Uterus (tissue), 4 donors: ENCODE measurements around the gene PIGN. TPM values are rescaled to one million over a fixed set of nuclear protein-coding genes. Genes with fewer than 3 reads are reported as not detected.

Experiments used
- DNase-seq, 2 donors: peaks; one replicate each; pipeline ENCODE4 v3.0.0-alpha.2; 2019 to 2020
- H3K27ac ChIP-seq, 2 donors: fragments of 200-600 bp; sonication (generic); 1 replicate in 1 of 2; 2 replicates in 1 of 2; pipeline ENCODE4 v1.5.1; 2016 to 2018
- H3K27me3 ChIP-seq, 2 donors: fragments of 200-600 bp; sonication (generic); one replicate each; pipeline ENCODE4 v1.5.1; 2018 to 2019; ENCODE audit warnings: control low read depth in 1 of 2
- H3K36me3 ChIP-seq, 2 donors: fragments of 200-600 bp; sonication (generic); one replicate each; pipeline ENCODE4 v1.5.1; 2019; ENCODE audit warnings: control low read depth in 1 of 2
- H3K4me1 ChIP-seq, 2 donors: fragments of 200-600 bp; sonication (generic); one replicate each; pipeline ENCODE4 v1.5.1; 2018 to 2019; ENCODE audit warnings: control low read depth in 1 of 2
- H3K4me3 ChIP-seq, 2 donors: fragments of 200-600 bp; sonication (generic); 1 replicate in 1 of 2; 2 replicates in 1 of 2; pipeline ENCODE4 v1.5.1; 2018 to 2019; ENCODE audit warnings: mild to moderate bottlenecking in 1 of 2
- H3K9me3 ChIP-seq, 2 donors: fragments of 200-600 bp; sonication (generic); one replicate each; pipeline ENCODE4 v1.5.1; 2019; ENCODE audit warnings: control low read depth in 1 of 2
- POLR2A ChIP-seq, 2 donors: fragments of 450-650 bp; IDR thresholded peaks; one replicate each; pipeline ENCODE4 v1.6.1; 2016; ENCODE audit warnings: antibody characterized with exemption in 2 of 2, mild to moderate bottlenecking in 1 of 2, moderate library complexity in 1 of 2
- intact Hi-C: fragments of 100-400 bp; cut with DNase I; formaldehyde crosslinking; loops from one replicate; pipeline ENCODE4 v1.15.1; 2023; ENCODE audit warnings: low total_unique reads
- total RNA-seq, 4 donors: library from RNA; depleted of rRNA in 3 of 4; stranded (reverse); fragments of >200 nt in 3 of 4; gene quantifications; one replicate each; pipeline versions ENCODE4 v1.1.0 to v1.2.4, GENCODE V29; 2014 to 2023
- TF ChIP-seq, protein P1 (sequence below), 4 experiments: fragments of 200-600 bp in 2 of 4; fragments of 450-650 bp in 2 of 4; sonication (generic) in 2 of 4; IDR thresholded peaks; one replicate each; pipeline ENCODE4 v1.5.1; 2016 to 2019; ENCODE audit warnings: antibody characterized with exemption in 4 of 4, mild to moderate bottlenecking in 2 of 4, moderate library complexity in 1 of 4
- donor health status: DM: yes; HTN: yes; CAD: no.

PIGN gene
- total RNA-seq, 4 donors from 2014 or later = 11.5 to 86.7 (median 30.2) TPM

DNA sequence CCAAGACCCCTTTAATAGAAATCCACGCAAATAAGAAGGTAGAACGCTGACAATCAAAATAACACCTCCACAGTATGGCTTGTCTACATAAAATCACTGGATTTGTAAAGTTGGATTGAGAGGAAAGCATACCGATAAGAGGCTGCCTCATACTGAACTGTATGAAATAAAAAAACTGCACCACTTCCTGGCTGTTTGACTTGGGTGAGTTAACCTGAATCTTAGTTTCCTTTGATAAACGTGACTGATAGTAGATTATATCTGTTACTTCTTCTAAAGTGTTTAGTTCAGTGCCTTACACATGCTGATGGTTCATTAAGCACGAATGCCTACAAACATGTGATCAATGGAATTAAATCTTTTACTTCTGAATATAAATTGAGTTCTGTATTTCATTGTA lies 153.6 kb downstream of the PIGN start:
- H3K4me1 ChIP-seq = peaks cover 0 to 4% of the 10 kb centered on the region in 2 donors
- intact Hi-C loops = loop anchor here (10.0 kb wide), 1 partner anchor 138 kb away; the partner anchor contains the start of gene RNF152
- TF ChIP-seq POLR2A (IDR thresholded peaks at IDR 0.05) = no peak
- TF ChIP-seq, protein P1, sequence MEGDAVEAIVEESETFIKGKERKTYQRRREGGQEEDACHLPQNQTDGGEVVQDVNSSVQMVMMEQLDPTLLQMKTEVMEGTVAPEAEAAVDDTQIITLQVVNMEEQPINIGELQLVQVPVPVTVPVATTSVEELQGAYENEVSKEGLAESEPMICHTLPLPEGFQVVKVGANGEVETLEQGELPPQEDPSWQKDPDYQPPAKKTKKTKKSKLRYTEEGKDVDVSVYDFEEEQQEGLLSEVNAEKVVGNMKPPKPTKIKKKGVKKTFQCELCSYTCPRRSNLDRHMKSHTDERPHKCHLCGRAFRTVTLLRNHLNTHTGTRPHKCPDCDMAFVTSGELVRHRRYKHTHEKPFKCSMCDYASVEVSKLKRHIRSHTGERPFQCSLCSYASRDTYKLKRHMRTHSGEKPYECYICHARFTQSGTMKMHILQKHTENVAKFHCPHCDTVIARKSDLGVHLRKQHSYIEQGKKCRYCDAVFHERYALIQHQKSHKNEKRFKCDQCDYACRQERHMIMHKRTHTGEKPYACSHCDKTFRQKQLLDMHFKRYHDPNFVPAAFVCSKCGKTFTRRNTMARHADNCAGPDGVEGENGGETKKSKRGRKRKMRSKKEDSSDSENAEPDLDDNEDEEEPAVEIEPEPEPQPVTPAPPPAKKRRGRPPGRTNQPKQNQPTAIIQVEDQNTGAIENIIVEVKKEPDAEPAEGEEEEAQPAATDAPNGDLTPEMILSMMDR (IDR thresholded peaks at IDR 0.05) = no peak
- H3K4me3 ChIP-seq = no peak overlapping the region
- H3K36me3 ChIP-seq = no peaks in the 10 kb centered on the region
- H3K9me3 ChIP-seq = no peaks in the 10 kb centered on the region
- H3K27me3 ChIP-seq = no peaks in the 10 kb centered on the region
- DNase-seq = no peak
- H3K27ac ChIP-seq = no peak overlapping the region

DNA sequence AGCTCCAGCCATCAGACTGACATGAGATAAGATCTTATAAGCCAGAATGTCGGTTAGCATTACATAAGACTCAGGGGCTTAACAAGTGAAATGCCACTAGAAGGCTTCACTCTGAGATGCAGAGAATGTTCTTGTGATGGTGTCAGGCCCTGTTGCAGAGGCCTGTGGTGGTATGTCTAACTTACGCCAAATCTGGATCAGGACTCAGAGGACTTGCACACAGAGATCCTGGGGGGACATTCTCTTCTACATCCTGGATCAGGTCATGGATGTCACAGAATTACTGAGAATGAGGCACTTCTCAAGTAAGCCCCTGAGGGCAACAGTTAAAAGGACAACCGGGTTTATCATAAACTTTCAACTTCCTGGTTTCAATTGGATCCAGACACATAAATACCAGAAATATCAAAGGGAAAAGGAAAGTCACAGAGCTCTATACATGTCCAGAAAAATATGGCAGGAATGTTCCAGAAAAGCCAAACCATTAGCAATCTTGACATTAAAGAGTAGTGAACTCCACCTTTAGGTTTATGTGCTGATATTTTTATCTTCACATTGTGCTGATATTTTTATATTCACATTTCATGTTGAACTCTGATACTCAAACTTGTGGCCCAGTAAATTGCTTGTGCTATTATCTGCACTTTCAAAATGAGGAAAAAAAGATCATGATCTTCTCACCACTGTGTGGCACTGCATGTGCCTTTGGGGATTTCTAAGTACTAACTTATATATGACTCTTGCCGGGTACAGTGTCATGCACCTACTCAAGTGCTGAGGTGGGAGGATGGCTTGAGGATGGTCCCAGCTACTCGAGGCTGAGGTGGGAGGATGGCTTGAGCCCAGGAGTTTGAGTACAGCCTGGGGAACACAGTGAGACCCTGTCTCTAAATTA lies 156.5 kb downstream of the PIGN start:
- no peak for DNase-seq
- Histone ChIP-seq H3K9me3 (no peaks in the 10 kb centered on the region), H3K27me3 (no peaks in the 10 kb centered on the region), H3K27ac (no peak overlapping the region), H3K36me3 (no peaks in the 10 kb centered on the region), H3K4me3 (no peak overlapping the region), H3K4me1 (no peaks in the 10 kb centered on the region)
- intact Hi-C loops = loop anchor here (10.0 kb wide), 1 partner anchor 136 kb away; the partner anchor contains the start of gene RNF152
- no peak for TF ChIP-seq POLR2A (IDR thresholded peaks at IDR 0.05)
- TF ChIP-seq, protein P1 (IDR thresholded peaks at IDR 0.05) = no peak

DNA sequence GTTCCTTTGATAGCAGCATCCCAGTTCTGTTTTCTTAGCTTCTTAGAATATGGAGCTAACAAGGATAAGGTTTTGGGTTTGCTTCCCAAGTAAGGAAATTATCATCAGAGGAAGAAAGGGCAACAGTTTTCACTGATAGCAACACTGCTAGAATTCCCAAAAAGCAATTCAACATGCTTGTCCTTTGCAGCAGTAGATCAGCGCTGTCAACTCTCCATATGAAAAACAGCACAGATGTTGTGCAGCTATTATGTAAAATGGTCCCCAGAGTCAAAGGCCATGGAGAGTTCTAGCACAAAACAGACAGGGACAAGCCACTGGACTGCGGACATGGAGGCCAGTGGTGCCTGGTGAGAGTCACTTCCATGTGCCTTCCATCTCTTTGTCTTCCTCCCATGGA lies 158.1 kb downstream of the PIGN start:
- no peaks in the 10 kb centered on the region for H3K27me3 ChIP-seq
- H3K9me3 ChIP-seq = no peaks in the 10 kb centered on the region
- no peak for TF ChIP-seq POLR2A (IDR thresholded peaks at IDR 0.05)
- TF ChIP-seq, protein P1 (IDR thresholded peaks at IDR 0.05) = no peak
- no peaks in the 10 kb centered on the region for H3K36me3 ChIP-seq
- H3K4me1 ChIP-seq = no peaks in the 10 kb centered on the region
- no peak overlapping the region for H3K27ac ChIP-seq
- intact Hi-C loops = no loop called here
- DNase-seq = no peak
- no peak overlapping the region for H3K4me3 ChIP-seq

DNA sequence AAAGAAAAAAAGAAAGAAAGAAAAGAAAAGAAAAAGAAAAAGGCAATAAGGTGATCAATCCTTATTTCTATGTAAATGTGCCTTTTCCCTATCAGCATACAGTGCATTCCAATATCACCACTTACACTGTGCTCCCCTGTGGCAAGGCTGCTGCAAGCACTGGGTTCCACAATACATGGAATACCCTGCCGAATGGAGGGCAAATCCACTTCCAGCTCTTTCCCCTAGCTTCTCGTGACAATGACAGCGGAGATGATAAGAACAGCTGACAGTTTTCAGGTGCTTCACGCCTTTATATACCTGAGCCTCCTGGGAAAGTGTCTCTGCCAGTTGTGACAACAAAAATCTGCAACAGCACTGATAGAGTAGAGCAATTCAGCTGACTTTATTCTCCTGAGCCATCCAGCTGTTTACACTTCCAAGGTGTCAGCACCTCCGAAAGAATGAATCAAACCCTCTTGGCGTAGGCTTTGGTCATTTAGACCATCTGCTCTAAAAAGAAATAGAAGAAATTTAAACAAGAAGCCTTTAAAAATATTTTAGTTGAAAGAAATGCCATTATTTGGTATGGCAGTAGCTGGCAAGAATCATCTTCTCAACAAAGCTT lies 158.8 kb downstream of the PIGN start:
- no peak for TF ChIP-seq POLR2A (IDR thresholded peaks at IDR 0.05)
- TF ChIP-seq, protein P1 (IDR thresholded peaks at IDR 0.05) = no peak
- H3K4me3 ChIP-seq = no peak overlapping the region
- no peaks in the 10 kb centered on the region for H3K4me1 ChIP-seq
- intact Hi-C loops = no loop called here
- no peaks in the 10 kb centered on the region for H3K27me3 ChIP-seq
- no peak for DNase-seq
- H3K9me3 ChIP-seq = no peaks in the 10 kb centered on the region
- no peak overlapping the region for H3K27ac ChIP-seq
- H3K36me3 ChIP-seq = no peaks in the 10 kb centered on the region

DNA sequence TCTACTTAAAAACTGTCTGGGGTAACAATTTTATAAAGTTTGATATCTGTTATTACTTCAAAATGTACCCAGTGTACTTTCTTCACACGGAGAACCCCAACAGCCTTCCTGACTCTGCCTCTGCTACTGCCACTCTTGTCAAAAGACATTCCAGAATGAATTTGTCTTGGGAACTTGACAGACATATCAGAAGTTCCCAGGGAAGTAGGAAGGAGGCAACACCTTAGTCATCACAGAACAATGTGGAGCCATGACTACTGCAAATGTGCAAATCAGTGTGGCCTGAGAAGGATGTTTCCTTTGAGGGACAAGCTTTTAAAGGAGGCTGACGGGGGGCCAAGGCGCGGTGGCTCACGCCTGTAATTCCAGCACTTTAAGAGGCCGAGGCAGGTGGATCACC lies 160.3 kb downstream of the PIGN start:
- Histone ChIP-seq H3K4me1 (no peaks in the 10 kb centered on the region), H3K4me3 (no peak overlapping the region), H3K36me3 (no peaks in the 10 kb centered on the region), H3K27me3 (no peaks in the 10 kb centered on the region), H3K27ac (no peak overlapping the region), H3K9me3 (no peaks in the 10 kb centered on the region)
- no peak for DNase-seq
- no peak for TF ChIP-seq POLR2A (IDR thresholded peaks at IDR 0.05)
- TF ChIP-seq, protein P1 (IDR thresholded peaks at IDR 0.05) = no peak
- intact Hi-C loops = no loop called here
